Neural cell (in vitro differentiated cells): Measurements from ENCODE around the gene NGFR.

ENCODE experiments used
- CTCF ChIP-seq: fragments of 450-650 bp; IDR thresholded peaks from 2 replicates; pipeline ENCODE4 v1.5.1; 2014; ENCODE audit warnings: antibody characterized with exemption, mild to moderate bottlenecking, moderate library complexity; ENCODE audit not compliant: poor library complexity, severe bottlenecking
- EP300 ChIP-seq: fragments of 450-650 bp; conservative IDR thresholded peaks from 2 replicates; pipeline ENCODE4 v1.6.1; 2014; ENCODE audit warnings: antibody characterized with exemption, mild to moderate bottlenecking, moderate library complexity; ENCODE audit not compliant: poor library complexity, severe bottlenecking
- EZH2 ChIP-seq: fragments of 200-600, 300-800 bp; shearing (Covaris generic), sonication (generic); IDR thresholded peaks from 2 replicates; pipeline ENCODE4 v1.6.1; 2014; ENCODE audit warnings: antibody characterized with exemption, low read length, borderline replicate concordance, mild to moderate bottlenecking; ENCODE audit not compliant: insufficient read depth, poor library complexity, severe bottlenecking
- MXI1 ChIP-seq: fragments of 450-650 bp; conservative IDR thresholded peaks from 2 replicates; pipeline ENCODE4 v1.6.1; 2014; ENCODE audit warnings: antibody characterized with exemption, mild to moderate bottlenecking; ENCODE audit not compliant: poor library complexity, severe bottlenecking
- POLR2AphosphoS5 ChIP-seq: IDR thresholded peaks from 2 replicates; pipeline ENCODE4 v1.6.1; 2012
- RAD21 ChIP-seq: fragments of 450-650 bp; conservative IDR thresholded peaks from 2 replicates; pipeline ENCODE4 v1.6.1; 2014; ENCODE audit warnings: antibody characterized with exemption, mild to moderate bottlenecking, moderate library complexity
- REST ChIP-seq: IDR thresholded peaks from 2 replicates; pipeline ENCODE4 v1.6.1; 2012; ENCODE audit warnings: borderline replicate concordance
- SMC3 ChIP-seq: fragments of 450-650 bp; conservative IDR thresholded peaks from 2 replicates; pipeline ENCODE4 v1.6.1; 2014; ENCODE audit warnings: antibody characterized with exemption, mild to moderate bottlenecking, moderate library complexity; ENCODE audit not compliant: poor library complexity

- TF ChIP-seq CTCF (no peak), EP300 (no peak), REST (no peak), RAD21 (no peak), POLR2AphosphoS5 (no peak), SMC3 (no peak), MXI1 (no peak), EZH2 (no peak)
Measured at GRCh38 chr17:49513641-49514040, 18.5 kb downstream of the NGFR start.
